Measurements from ENCODE around the gene HOXB13.

HOXB13 gene
- total RNA-seq = 0 to 0.13 reads per million in 2 donors

DNA sequence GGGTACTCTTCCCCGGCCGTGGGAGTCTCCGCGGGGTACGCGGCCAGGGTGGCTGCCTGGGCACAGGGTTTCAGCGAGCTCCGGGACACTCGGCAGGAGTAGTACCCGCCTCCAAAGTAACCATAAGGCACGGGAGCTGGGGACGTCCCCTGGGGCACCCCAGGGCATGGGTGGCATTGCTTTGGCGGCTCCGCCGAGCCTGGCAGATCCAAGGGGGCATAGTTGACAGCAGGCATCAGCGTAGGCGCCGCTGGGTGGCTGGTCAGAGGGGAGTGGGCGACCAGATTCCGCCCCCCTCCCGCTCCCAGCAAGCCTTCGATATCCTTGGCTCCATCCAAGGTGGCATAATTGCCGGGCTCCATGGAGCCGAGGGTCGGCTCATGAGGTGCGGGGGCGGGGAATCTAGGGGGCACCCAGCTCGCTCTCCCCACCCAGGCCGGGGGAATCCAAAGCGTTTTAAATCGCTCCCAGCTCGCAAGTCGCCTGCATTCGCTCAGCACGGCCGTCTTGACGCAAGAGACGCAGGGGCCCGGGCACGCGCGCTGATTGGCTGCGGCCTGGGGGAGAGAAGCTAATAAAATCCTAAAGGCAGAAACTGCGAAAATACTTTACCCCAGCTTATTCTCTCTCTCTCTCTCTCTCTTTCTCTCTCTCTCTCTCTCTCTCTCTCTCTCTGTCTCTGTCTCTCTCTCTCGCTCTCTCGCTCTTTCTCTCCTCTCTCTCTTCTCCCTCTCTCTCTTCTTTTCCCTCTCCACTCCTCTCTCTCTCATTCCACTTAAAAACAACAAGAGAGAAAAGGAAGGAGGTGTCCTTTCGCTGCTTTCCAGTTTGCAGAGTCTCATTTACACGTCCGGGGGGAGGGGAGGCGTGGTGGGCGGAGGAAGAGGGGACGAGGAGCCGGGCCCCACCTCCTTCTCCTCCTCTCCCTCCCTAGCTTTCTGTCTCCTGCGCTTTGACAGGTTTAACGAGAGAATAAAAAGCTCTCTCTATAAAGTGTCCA lies at the start of gene HOXB13:
TSS of gene HOXB13 (minus strand) at position 519 of the 1,000 bp plus-strand sequence. CDS start at position 362, 157 bp downstream.
- peak in 3 of 5 experiments; percentile 22 to 54 (median 37) for DNase-seq

- no peak for DNase-seq
These were observed 48.1 kb upstream of the HOXB13 start for GRCh38 chr17:48776602-48777001.

DNA sequence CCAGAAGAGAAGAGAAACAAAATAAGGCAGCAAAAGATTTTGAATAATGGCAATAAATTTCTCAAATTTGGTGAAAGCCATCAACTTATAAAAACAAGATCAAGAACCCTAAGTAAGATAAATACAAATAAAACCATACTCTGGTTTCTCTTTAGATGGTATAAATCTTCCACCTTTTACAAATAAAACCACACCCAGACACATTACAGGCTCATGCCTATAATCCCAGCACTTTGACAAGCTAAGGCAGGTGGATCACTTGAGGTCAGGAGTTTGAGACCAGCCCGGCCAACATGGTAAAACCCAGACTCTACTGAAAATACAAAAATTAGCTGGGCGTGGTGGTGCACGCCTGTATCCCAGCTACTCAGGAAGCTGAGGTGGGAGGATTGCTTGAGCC lies 44.7 kb upstream of the HOXB13 start:
- no peak for DNase-seq

DNA sequence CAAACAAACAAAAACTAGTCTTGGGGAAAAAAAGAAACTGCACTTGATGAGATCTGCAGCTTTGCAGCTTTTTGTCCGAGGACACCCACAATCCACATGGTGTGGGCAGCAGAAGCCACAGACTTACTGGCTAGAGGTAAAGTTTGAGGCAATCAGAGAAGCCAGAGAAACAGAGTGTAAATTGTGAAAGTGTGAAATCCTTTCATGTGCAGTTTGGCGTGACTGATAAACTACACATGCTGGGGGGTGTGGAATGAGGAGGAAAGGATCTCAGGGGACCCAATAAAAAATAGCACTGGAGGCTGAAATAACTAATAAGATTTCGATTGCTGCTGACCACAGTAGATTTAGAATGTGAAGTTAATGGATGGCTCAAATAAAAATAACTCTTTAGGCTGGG lies 42.4 kb upstream of the HOXB13 start:
- DNase-seq = no peak

GRCh38 chr17:48769009-48769675 lies 40.6 kb upstream of the HOXB13 start:
- no peak for DNase-seq

- no peak for DNase-seq
These were observed 38.8 kb upstream of the HOXB13 start for GRCh38 chr17:48767263-48767774.

GRCh38 chr17:48761114-48761513 lies 32.6 kb upstream of the HOXB13 start:
- DNase-seq = no peak

DNA sequence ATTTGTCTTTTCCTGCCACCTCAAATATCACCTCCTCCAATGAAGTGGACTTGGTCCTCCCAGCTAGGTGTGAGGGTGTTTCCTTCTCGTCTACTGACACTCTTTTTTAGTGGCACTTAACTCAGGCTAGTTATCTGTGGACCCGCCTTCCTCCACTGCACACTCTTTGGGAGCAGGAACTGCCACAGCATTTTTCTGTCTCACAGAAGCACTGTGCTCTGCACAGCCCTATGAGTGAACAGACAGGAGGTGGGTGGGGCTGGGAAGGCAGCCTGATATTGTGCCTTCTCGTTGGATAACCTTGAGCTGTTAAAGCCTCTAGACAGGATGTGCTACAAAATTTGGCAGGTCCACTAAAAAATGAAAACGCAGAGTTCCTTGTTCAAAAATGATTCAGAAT lies 31.9 kb upstream of the HOXB13 start:
- DNase-seq = no peak

DNA sequence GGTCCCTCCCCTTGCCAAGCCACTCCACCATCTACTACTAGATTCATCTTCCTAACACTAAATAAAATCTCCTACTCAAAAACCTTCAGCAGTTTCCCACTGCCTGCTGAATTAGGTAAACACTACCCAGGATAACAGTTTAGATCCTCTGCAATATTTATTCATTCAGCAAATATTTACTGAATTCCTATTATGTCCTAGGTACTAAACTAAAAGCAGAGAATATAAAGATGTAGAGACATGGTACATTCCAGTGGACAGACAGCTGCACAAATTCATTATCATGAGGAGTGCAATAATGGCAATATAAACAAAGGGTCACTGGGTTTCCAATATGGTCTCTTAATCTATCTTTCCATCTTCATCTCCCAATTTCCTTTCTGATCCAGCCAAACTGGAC lies 30.7 kb upstream of the HOXB13 start:
- DNase-seq = no peak

GRCh38 chr17:48757524-48757961 lies 29.0 kb upstream of the HOXB13 start:
- no peak for DNase-seq

- no peak for DNase-seq
These were observed 28.3 kb upstream of the HOXB13 start for GRCh38 chr17:48756830-48757251.

DNA sequence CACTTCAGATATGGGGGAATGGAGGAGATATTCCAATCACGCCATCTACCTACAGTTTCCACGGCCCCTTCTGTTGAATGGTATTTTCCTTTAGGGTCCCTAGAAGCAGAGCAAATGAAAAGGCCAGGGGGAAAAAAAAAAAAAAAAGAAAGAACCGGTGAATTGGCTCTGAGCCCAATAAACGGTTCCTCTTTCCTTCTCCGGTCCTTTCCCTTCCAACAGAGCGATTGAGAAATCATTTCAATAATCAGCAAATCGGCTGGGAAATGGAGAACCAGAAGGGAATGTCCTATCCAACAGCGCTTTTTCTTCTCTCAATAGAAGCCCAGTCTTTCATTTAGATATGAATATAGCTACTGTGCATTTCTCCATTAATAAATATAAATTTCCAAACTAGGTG lies 26.8 kb upstream of the HOXB13 start:
- DNase-seq = no peak

DNA sequence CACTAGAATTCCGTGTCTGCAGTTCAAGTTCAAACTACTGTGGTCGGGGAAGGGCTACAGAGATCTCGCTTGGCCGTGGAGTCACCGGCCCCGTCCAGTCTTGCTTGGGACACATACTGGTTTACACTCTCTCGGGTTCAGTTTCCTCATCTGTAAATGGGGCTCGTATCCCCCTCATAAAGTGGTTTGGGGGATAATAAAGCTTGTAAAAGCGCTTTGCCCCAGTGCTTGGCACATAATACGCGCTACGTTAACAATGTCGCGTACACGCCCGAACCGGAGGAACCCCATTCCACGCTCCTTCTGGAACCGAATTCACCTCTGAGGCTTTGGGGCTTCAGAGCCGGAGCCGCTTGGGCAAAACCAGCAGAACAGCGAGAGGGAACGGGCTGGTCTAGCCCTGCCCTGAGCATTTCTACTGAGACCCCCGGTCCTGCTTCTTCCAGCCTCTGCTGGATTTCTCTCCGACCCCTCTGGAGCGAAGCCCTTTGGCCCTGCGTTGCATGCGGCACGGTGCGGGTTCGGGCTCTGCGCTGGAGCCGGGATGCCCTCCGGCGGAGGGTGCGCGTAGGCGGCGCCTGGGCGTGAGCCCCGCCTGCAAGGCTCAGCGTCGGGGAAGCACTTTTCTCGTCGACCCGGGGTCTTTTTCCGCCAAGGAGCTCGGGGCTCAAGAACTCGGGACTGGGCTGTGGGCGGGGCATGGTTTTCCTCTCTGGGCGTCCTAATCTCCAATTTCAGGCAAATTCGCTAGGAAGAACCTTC lies 26.1 kb upstream of the HOXB13 start:
- DNase-seq = no peak

GRCh38 chr17:48753794-48754499 lies 25.4 kb upstream of the HOXB13 start:
- DNase-seq = no peak

- no peak for DNase-seq
These were observed 24.1 kb upstream of the HOXB13 start for GRCh38 chr17:48752399-48753288.

GRCh38 chr17:48751733-48752398 lies 23.3 kb upstream of the HOXB13 start:
- no peak for DNase-seq

DNA sequence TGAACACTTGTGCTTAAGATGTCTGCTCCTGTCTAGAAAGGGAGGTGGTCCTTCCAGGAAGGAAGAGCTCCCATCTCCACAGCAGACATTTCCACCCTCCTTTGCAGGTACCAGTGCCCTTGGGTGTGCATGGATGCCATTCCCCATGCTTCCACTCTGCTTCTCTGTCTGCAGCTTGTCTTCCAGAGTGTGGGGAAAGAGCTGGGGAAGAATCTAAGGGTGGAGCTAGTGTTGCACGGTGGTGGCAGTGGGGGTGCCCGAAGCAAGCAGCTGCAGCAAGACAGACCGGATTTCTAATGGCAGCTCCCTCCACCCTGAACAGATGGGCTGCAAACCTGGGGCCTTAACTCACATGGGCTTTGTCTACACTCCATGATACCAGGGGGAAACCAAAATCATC lies 22.6 kb upstream of the HOXB13 start:
- no peak for DNase-seq

GRCh38 chr17:48749621-48750553 lies 21.3 kb upstream of the HOXB13 start:
- no peak for DNase-seq

Measured in T-helper 2 cell (primary cell).